GM11168 (cell line): ENCODE data around the gene TRIM62.

Source experiments
- in situ Hi-C: fragments of 300-500 bp; cut with MboI; formaldehyde crosslinking; loops from one replicate; pipeline ENCODE4 v1.12.0; 2022; ENCODE audit warnings: low sequenced_read_pairs; ENCODE audit not compliant: unreplicated experiment

TRIM62 gene

GRCh38 chr1:33180911-33181890 is 642 bp downstream of the TRIM62 start:
- in situ Hi-C loops = no loop called here

GRCh38 chr1:33180226-33180910 is 1.5 kb downstream of the TRIM62 start:
- in situ Hi-C loops = no loop called here

- in situ Hi-C loops = no loop called here
Observed at GRCh38 chr1:33178836-33179439, 2.9 kb downstream of the TRIM62 start.

- in situ Hi-C loops = no loop called here
Observed at GRCh38 chr1:33177996-33178540, 3.8 kb downstream of the TRIM62 start.

- in situ Hi-C loops = no loop called here
Observed at GRCh38 chr1:33176887-33177286, 5.0 kb downstream of the TRIM62 start.

- in situ Hi-C loops = no loop called here
Observed at GRCh38 chr1:33176362-33176850, 5.4 kb downstream of the TRIM62 start.

- in situ Hi-C loops = no loop called here
Observed at GRCh38 chr1:33175865-33176264, 6.0 kb downstream of the TRIM62 start.

- in situ Hi-C loops = no loop called here
Observed at GRCh38 chr1:33173091-33173490, 8.8 kb downstream of the TRIM62 start.

- in situ Hi-C loops = no loop called here
Observed at GRCh38 chr1:33171977-33172813, 9.6 kb downstream of the TRIM62 start.

GRCh38 chr1:33170351-33171274 is 11.2 kb downstream of the TRIM62 start:
- in situ Hi-C loops = no loop called here

GRCh38 chr1:33169290-33170055 is 12.4 kb downstream of the TRIM62 start:
- in situ Hi-C loops = no loop called here

- in situ Hi-C loops = no loop called here
Observed at GRCh38 chr1:33168556-33169289, 13.1 kb downstream of the TRIM62 start.

- in situ Hi-C loops = no loop called here
Observed at GRCh38 chr1:33167650-33168447, 14.0 kb downstream of the TRIM62 start.

GRCh38 chr1:33165809-33166208 is 16.0 kb downstream of the TRIM62 start:
- in situ Hi-C loops = no loop called here

GRCh38 chr1:33165209-33165608 is 16.6 kb downstream of the TRIM62 start:
- in situ Hi-C loops = no loop called here
